HT1080 (cell line): ENCODE measurements around the gene SLC30A2. TPM values are rescaled to one million over a fixed set of nuclear protein-coding genes. Genes with fewer than 3 reads are reported as not detected.

Experiments
- DNase-seq: peaks from one replicate; pipeline ENCODE4 v3.0.0-alpha.2; 2015; ENCODE audit warnings: low read depth
- small RNA-seq: library from RNA; depleted of rRNA; stranded (forward); fragments of <200 nt; gene quantifications from one replicate; pipeline ENCODE3, GENCODE V24; 2014
- total RNA-seq: library from RNA; depleted of rRNA; stranded (reverse); fragments of >200 nt; shearing (Covaris generic); gene quantifications from 2 replicates; pipeline ENCODE4 v1.2.3, GENCODE V29; 2014; rRNA removed

SLC30A2 gene
- total RNA-seq, 1 experiment from 2014 or later = not detected

DNA sequence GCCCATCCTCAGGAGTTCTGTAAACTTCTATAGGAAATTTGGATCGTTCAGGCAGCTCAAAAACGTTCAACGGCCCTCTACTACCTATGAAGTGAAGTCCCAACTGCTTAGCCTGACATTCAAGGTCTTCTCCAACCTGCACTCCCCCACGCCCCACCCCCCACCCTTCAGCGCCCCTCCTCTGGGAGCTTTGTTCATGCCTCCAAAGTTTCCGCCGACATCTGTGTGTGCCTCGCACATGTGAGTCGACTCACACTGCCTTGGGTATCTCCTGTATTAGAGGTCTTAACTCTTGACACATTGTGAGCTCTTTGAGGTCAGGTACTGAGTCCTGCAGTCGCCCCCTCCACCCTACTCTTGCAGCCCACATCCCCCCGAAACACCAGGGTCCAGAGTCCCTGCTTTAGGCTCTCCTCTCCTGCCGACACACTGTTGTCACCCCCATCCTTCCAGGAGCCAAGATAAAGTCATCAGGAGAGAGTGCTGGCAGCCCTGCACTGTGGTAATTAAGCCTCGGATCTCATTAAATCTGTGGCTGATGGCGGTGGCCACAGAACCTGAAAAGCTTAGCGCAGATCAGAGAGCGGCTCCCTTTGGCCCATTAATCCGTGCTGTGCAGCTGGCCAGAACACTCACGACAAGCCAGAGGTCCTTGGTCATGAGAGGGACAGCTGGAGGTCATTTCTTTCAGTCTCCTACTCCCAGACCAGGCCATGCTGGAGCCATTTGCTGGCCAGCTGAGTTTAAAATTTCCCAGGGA is 46.7 kb downstream of the SLC30A2 start:
- DNase-seq = no peak

DNA sequence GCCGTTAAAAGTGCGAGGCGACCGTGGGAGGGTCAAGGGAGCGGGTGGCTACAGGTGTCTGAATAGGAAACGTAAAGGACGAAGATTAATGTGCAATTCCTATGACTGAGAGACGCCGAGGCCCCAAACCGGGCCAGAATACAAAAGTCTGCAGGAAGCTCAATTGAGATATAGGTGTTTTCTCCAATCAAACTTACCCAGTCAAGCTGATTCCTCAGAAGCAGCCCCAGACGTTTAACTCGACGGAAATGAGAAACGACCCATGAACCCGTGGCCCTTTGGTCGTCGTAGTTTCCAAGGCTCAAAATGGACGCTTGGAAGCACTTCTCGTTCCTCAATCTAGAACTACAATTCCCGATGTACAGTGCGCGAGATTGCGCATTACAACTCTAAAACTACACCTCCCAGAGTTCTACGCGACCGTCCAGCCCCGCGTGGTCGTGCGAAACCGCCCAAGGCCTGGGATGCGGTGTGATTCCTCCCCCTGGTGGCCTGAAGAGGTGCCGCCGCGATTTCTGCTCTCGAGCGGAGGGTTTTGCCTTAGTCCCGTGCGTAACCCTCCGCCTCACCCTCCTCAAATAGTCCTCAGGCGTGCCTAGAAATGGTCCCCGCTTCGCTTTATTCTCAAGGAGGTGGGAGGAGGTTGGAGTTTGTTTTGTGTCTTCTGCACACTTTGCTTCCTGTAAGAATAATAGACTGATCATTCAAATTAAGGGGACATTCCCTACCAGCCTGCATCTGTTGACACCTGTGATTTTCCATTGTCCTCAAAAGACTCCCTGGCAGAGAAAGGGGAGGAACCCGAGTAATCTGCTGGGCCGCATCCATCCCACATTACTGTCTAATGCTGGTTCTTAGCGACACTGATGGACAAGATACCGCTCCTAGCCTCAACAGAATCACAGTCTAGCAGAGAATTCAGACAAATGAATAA is 47.8 kb downstream of the SLC30A2 start, which contains the start of gene PAFAH2:
Gene PAFAH2 (minus strand): TSS at position 236 of the 934 bp plus-strand sequence. CDS start 7,247 bp downstream, outside the sequence.
- DNase-seq = peak; percentile 98

GRCh38 chr1:25996966-25997827 is 48.7 kb downstream of the SLC30A2 start:
- peak; percentile 33 for DNase-seq

DNA sequence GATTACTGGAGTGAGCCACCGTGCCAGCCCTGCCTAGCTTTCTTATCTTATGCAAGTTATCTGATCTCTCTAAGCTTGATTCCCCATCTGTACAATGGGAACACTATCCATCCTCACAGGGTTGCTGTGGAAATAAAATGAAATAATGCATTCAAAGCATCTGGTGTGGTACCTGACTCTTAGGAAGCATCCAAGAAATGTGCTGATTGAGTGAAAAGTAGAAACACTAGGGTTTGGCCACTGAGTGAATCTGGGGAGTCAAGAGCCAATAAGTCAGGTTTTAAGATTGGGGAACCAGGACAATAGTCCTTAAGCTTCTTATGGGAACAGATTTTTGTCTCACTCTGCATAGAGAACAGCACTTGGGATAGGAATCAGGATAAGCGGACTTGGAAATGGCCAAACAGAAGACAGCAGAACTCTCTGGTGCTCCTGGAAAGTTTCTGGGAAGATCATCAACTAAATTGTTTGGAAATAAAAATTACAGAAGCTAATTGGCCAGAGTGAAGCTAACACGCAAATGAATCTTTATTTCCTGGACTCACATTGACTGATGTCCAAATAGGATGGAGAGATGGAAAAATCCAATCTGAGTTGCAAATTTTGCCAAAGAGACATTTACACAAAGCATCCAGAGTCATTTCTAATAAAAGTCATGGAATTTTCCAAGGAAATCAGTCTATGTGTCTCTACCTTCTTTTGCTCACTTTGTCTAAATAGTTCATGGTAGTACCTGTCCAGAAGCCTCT is 51.3 kb downstream of the SLC30A2 start:
- DNase-seq = no peak

DNA sequence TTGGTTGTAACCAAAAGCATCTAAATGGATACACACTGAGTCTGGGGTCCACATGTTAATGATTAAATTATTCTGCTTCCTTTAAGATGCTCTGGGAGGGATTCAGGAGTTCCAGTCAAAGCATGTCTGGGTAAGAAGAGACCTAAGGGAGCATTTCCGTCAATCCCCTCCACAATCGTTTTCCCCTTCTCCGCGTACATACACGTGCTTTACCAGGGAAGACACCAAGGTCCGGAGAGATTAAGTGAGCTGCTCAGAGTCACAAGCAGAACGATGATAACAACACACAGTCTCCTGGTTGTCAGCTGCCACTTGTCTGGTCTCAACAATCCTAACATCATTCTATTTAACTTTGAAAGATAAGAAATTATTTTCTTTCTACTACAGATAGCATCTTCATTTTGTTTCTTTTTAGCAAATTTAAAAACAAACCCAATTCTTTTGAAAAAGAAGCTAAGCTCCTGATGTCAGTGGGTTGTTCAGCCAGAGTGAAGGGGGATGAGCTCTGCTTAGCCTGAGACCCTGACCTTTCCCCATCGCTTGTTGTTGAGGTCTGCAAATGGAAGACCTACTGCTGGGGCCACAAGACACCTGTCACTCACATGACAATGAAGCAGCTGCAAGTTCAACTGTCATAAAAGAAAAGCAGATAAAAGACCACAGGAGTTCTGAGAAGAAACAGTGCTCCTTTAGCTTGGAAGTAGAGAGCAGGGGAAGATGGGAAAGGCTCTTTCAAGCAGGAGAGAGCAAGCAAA is 52.5 kb downstream of the SLC30A2 start:
- DNase-seq = no peak

DNA sequence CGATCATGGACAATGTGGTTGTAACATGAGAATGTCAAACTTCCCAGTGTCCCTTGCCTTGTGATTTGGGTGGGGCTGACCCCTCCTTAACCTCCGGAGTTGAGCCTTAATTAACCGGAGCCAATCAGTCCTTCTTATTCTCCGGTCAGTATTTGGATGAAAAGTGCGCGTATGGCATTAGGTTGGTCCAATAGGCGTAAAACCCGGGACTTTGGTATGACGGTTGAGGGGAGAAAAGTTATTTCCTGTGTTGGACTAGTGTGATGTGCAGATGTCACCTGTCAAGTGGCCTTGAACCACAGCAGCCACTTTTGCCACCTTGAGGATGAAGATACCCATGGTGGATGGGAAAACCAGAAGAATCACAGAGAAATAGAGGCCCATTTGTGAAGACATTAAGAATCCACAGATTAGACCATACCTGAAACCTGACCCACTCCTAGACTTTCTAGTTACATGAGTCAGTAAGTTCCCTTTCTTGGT is 53.2 kb downstream of the SLC30A2 start:
- no peak for DNase-seq

- DNase-seq = peak; percentile 44
Measured at GRCh38 chr1:25991937-25992688, 53.8 kb downstream of the SLC30A2 start.

GRCh38 chr1:25990702-25991395 is 55.1 kb downstream of the SLC30A2 start:
- no peak for DNase-seq

GRCh38 chr1:25990251-25990650 is 55.7 kb downstream of the SLC30A2 start:
- DNase-seq = no peak

- DNase-seq = no peak
Measured at GRCh38 chr1:25989440-25990234, 56.3 kb downstream of the SLC30A2 start.

DNA sequence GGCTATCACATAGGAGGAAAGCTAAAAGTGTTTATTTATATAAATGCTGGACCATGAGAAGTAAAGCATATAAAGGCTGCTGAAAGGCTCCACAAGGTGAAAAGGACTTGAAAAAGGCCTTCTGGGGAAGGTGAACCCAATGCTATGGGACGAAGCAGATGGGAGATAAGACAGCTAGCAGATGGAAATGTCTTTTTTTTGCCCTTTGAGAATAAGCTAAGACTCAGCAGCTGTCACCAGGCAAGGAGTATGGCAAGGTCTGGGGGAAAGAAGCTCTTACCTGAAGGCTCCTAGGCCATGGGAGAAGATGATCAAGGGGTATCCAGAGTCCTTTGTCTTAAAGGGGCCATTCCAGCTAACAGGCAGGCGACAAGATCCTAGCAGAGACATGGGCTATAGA is 58.0 kb downstream of the SLC30A2 start:
- no peak for DNase-seq

Small RNA genes lying within 50 kb of the gene (small RNA-seq; reads per million reads assigned to genes)
- gene RF00283 = not detected
- gene RF00492 = not detected

Other genes starting within 250 kb of the SLC30A2 start
- gene SELENON, start 245.9 kb downstream of the SLC30A2 start, total RNA-seq = 24.3 and 36.5 TPM in 2 replicates
- 43.4 and 47.5 TPM in 2 replicates for gene MTFR1L, start 226.2 kb downstream of the SLC30A2 start, total RNA-seq
- 12.8 and 15.8 TPM in 2 replicates for gene AUNIP, start 186.7 kb downstream of the SLC30A2 start, total RNA-seq
- gene PAQR7, start 170.4 kb downstream of the SLC30A2 start, total RNA-seq = 9.6 and 10.0 TPM in 2 replicates
- gene STMN1, start 139.7 kb downstream of the SLC30A2 start, total RNA-seq = 314 and 408 TPM in 2 replicates
- gene PAFAH2, start 48.1 kb downstream of the SLC30A2 start, total RNA-seq = 5.4 and 7.1 TPM in 2 replicates
- not detected in 2 replicates for gene EXTL1, start 24.3 kb downstream of the SLC30A2 start, total RNA-seq
- gene TRIM63, start 21.5 kb upstream of the SLC30A2 start, total RNA-seq = not detected in 2 replicates
- gene PDIK1L, start 65.7 kb upstream of the SLC30A2 start, total RNA-seq = 4.0 and 4.5 TPM in 2 replicates
- gene FAM110D, start 113.0 kb upstream of the SLC30A2 start, total RNA-seq = 0.10 and 0.19 TPM in 2 replicates
- gene C1orf232, start 122.8 kb upstream of the SLC30A2 start, total RNA-seq = not detected in 2 replicates
- gene ZNF593, start 123.8 kb upstream of the SLC30A2 start, total RNA-seq = 51.1 and 51.9 TPM in 2 replicates
- not detected in 2 replicates for gene ZNF593OS, start 125.7 kb upstream of the SLC30A2 start, total RNA-seq
- 0.10 and 0.26 TPM in 2 replicates for gene CNKSR1, start 131.4 kb upstream of the SLC30A2 start, total RNA-seq
- not detected in 2 replicates for gene CATSPER4, start 144.5 kb upstream of the SLC30A2 start, total RNA-seq
- 15.5 and 18.3 TPM in 2 replicates for gene CEP85, start 188.1 kb upstream of the SLC30A2 start, total RNA-seq
- gene SH3BGRL3, start 234.0 kb upstream of the SLC30A2 start, total RNA-seq = 143 and 314 TPM in 2 replicates